ENCODE results near the gene GRM8.

The GRM8 gene

GRCh38 chr7:127252778-127253280 lies at the start of gene GRM8:
Gene GRM8, minus strand, starts transcription at chr7:127252941.
- Mint-ChIP-seq H3K27ac (no peak within 1 kb of the TSS), H3K4me3 (peak within 1 kb of the TSS; percentile 80), H3K36me3 (ENCODE audit: low read depth) (no peaks in the 10 kb centered on the region), H3K9me3 (no peaks in the 10 kb centered on the region), H3K27me3 (peaks cover 72% of the 10 kb centered on the region), H3K4me1 (ENCODE audit: low read depth) (peaks cover 9% of the 10 kb centered on the region)

GRCh38 chr7:127290801-127291361 lies 38.1 kb upstream of the GRM8 start:
- no peaks in the 10 kb centered on the region for H3K36me3 Mint-ChIP-seq (ENCODE audit: low read depth)
- H3K4me1 Mint-ChIP-seq (ENCODE audit: low read depth) = no peaks in the 10 kb centered on the region
- H3K27ac Mint-ChIP-seq = no peak overlapping the region
- no peak overlapping the region for H3K4me3 Mint-ChIP-seq
- H3K9me3 Mint-ChIP-seq = no peaks in the 10 kb centered on the region
- peaks cover 24% of the 10 kb centered on the region for H3K27me3 Mint-ChIP-seq

DNA sequence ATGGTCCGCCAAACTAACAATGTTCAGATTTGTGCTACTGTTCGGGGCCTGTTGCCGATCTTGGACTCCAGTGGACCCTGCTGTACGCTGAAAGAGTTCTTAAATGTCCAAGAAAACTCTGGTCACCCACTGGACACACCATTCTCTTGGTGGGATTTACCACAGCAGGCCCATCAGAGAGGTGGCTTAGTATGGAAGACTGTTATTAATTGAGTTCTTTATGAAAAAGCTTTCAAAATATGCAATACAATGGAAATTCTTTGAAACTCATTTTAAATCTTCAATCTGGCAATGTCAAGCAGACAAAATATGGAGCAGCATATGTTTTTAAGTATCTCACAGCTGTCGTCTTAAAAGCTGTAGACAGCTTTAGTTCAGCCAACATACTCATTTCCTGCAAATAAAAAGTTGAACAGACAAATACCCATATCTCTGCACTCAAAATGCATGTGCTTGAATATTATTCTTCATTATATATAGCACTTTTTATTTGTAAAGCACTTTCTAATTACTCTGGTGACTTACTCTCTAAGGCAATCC lies 37.4 kb upstream of the GRM8 start:
- H3K9me3 Mint-ChIP-seq = no peaks in the 10 kb centered on the region
- no peaks in the 10 kb centered on the region for H3K36me3 Mint-ChIP-seq (ENCODE audit: low read depth)
- peaks cover 20% of the 10 kb centered on the region for H3K27me3 Mint-ChIP-seq
- no peaks in the 10 kb centered on the region for H3K4me1 Mint-ChIP-seq (ENCODE audit: low read depth)
- no peak overlapping the region for H3K4me3 Mint-ChIP-seq
- no peak overlapping the region for H3K27ac Mint-ChIP-seq

DNA sequence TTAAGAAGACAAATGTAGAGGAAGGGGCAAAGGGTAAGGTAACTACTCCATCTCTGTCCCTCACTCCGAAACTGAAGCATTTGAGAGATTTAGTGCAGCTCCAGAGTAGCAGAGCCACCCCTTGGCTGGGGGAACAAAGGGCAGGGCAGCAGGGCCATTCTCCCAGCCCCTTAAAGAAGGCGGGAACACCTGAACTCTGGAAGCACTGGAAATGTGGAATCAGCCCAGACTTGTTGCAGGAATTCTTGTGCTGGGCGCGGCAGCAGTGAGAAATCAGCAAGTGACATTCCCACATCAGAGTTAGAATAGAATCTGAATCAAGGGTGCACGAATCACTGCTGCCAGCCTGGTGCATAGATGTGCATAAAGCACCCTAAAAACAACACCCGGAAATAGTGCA lies 34.4 kb upstream of the GRM8 start:
- Mint-ChIP-seq H3K27me3 (peaks cover 4% of the 10 kb centered on the region), H3K4me1 (ENCODE audit: low read depth) (no peaks in the 10 kb centered on the region), H3K9me3 (no peaks in the 10 kb centered on the region), H3K4me3 (no peak overlapping the region), H3K36me3 (ENCODE audit: low read depth) (no peaks in the 10 kb centered on the region), H3K27ac (no peak overlapping the region)

DNA sequence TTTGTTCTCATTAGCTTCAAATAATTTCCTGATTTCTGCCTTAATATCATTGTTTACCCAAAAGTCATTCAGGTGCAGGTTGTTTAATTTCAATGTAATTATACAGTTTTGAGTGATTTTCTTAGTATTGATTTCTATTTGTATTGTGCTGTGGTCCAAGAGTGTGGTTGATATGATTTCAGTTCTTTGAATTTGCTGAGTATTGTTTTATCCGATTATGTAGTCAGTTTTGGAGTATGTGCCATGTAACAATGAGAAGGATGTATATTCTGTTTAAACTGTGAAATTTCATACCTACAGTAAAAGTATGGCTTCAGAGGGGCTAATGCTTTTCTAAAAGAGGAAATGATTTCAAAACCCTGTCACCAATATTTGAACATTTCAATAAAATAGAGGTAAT lies 17.4 kb upstream of the GRM8 start:
- no peak overlapping the region for H3K4me3 Mint-ChIP-seq
- no peak overlapping the region for H3K27ac Mint-ChIP-seq

GRCh38 chr7:127266047-127266446 lies 13.3 kb upstream of the GRM8 start:
- Mint-ChIP-seq H3K36me3 (ENCODE audit: low read depth) (no peaks in the 10 kb centered on the region), H3K27ac (no peak overlapping the region), H3K4me3 (no peak overlapping the region), H3K4me1 (ENCODE audit: low read depth) (no peaks in the 10 kb centered on the region), H3K9me3 (no peaks in the 10 kb centered on the region), H3K27me3 (peaks cover 56% of the 10 kb centered on the region)

More for the DNA sequence above, 17.4 kb upstream of the GRM8 start:
- Mint-ChIP-seq H3K27me3 (peaks cover 36% of the 10 kb centered on the region), H3K9me3 (no peaks in the 10 kb centered on the region), H3K4me1 (ENCODE audit: low read depth) (no peaks in the 10 kb centered on the region), H3K36me3 (ENCODE audit: low read depth) (no peaks in the 10 kb centered on the region)

- peaks cover 3% of the 10 kb centered on the region for H3K36me3 Mint-ChIP-seq (ENCODE audit: low read depth)
- no peak overlapping the region for H3K27ac Mint-ChIP-seq
- H3K4me3 Mint-ChIP-seq = no peak overlapping the region
- H3K9me3 Mint-ChIP-seq = peaks cover 5% of the 10 kb centered on the region
- no peaks in the 10 kb centered on the region for H3K4me1 Mint-ChIP-seq (ENCODE audit: low read depth)
- peaks cover 60% of the 10 kb centered on the region for H3K27me3 Mint-ChIP-seq
These were observed 11.5 kb upstream of the GRM8 start for GRCh38 chr7:127264219-127264618.

- Mint-ChIP-seq H3K9me3 (peaks cover 8% of the 10 kb centered on the region), H3K4me3 (no peak overlapping the region), H3K27ac (no peak overlapping the region), H3K27me3 (peaks cover 67% of the 10 kb centered on the region), H3K36me3 (ENCODE audit: low read depth) (peaks cover 3% of the 10 kb centered on the region), H3K4me1 (ENCODE audit: low read depth) (peaks cover 3% of the 10 kb centered on the region)
These were observed 5.4 kb upstream of the GRM8 start for GRCh38 chr7:127258111-127258510.

DNA sequence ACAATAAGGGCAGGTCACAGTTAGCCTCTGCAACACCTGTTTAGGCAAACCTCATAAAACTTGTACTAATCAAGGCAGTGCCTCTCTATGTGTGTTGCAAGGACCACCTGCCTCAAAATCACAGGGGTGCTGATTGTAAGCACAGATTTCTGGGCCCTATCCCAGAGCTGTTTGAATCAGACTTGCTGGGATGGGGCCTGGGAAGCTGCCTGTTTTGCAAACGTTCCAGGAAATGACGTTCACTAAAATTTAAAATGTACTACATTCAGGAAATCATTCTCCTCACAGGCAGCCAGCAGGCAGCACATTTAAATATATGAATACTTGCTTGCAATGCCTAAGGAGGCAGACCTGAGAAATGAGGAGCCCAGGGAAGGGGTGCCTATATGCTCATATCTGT lies 4.3 kb upstream of the GRM8 start:
- Mint-ChIP-seq H3K27me3 (peaks cover 68% of the 10 kb centered on the region), H3K9me3 (peaks cover 8% of the 10 kb centered on the region), H3K27ac (no peak overlapping the region), H3K36me3 (ENCODE audit: low read depth) (peaks cover 3% of the 10 kb centered on the region), H3K4me3 (no peak overlapping the region), H3K4me1 (ENCODE audit: low read depth) (peaks cover 9% of the 10 kb centered on the region)

GRCh38 chr7:127256041-127256725 lies 3.4 kb upstream of the GRM8 start:
- Mint-ChIP-seq H3K27me3 (peaks cover 68% of the 10 kb centered on the region), H3K4me1 (ENCODE audit: low read depth) (peaks cover 12% of the 10 kb centered on the region)

GRCh38 chr7:127254163-127254684 lies 1.5 kb upstream of the GRM8 start:
- no peaks in the 10 kb centered on the region for H3K36me3 Mint-ChIP-seq (ENCODE audit: low read depth)
- peaks cover 12% of the 10 kb centered on the region for H3K4me1 Mint-ChIP-seq (ENCODE audit: low read depth)
- no peak overlapping the region for H3K27ac Mint-ChIP-seq
- no peak overlapping the region for H3K4me3 Mint-ChIP-seq
- peaks cover 3% of the 10 kb centered on the region for H3K9me3 Mint-ChIP-seq
- H3K27me3 Mint-ChIP-seq = peaks cover 73% of the 10 kb centered on the region

More at GRCh38 chr7:127256041-127256725, 3.4 kb upstream of the GRM8 start:
- peaks cover 3% of the 10 kb centered on the region for H3K36me3 Mint-ChIP-seq (ENCODE audit: low read depth)
- H3K9me3 Mint-ChIP-seq = peaks cover 8% of the 10 kb centered on the region
- H3K27ac Mint-ChIP-seq = no peak overlapping the region
- no peak overlapping the region for H3K4me3 Mint-ChIP-seq

GRCh38 chr7:127253281-127254162 lies 781 bp upstream of the GRM8 start:
- Mint-ChIP-seq H3K9me3 (no peaks in the 10 kb centered on the region), H3K27ac (no peak overlapping the region), H3K4me3 (peak overlapping the region; percentile 80), H3K4me1 (ENCODE audit: low read depth) (peaks cover 10% of the 10 kb centered on the region), H3K36me3 (ENCODE audit: low read depth) (no peaks in the 10 kb centered on the region), H3K27me3 (peaks cover 73% of the 10 kb centered on the region)

DNA sequence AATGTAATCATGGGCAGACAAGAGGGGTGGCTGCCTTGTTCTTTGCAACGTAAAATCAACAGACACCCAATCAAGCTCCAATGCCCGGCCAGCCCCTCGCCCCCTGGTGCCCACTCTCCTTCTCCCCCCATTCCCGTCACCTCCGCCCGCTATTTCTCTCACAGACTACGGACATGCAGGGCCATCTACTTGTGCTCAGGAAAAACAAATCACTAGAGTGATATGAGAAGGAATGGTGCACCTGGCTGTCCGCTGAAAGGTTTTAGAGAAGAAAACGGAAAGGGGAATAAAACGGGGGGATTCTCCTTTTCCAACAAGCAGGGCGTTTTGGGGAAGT lies 396 bp downstream of the GRM8 start:
- H3K4me1 Mint-ChIP-seq (ENCODE audit: low read depth) = peaks cover 9% of the 10 kb centered on the region
- peaks cover 77% of the 10 kb centered on the region for H3K27me3 Mint-ChIP-seq
- no peak overlapping the region for H3K27ac Mint-ChIP-seq
- H3K36me3 Mint-ChIP-seq (ENCODE audit: low read depth) = no peaks in the 10 kb centered on the region
- peak overlapping the region; percentile 79 for H3K4me3 Mint-ChIP-seq
- H3K9me3 Mint-ChIP-seq = no peaks in the 10 kb centered on the region

DNA sequence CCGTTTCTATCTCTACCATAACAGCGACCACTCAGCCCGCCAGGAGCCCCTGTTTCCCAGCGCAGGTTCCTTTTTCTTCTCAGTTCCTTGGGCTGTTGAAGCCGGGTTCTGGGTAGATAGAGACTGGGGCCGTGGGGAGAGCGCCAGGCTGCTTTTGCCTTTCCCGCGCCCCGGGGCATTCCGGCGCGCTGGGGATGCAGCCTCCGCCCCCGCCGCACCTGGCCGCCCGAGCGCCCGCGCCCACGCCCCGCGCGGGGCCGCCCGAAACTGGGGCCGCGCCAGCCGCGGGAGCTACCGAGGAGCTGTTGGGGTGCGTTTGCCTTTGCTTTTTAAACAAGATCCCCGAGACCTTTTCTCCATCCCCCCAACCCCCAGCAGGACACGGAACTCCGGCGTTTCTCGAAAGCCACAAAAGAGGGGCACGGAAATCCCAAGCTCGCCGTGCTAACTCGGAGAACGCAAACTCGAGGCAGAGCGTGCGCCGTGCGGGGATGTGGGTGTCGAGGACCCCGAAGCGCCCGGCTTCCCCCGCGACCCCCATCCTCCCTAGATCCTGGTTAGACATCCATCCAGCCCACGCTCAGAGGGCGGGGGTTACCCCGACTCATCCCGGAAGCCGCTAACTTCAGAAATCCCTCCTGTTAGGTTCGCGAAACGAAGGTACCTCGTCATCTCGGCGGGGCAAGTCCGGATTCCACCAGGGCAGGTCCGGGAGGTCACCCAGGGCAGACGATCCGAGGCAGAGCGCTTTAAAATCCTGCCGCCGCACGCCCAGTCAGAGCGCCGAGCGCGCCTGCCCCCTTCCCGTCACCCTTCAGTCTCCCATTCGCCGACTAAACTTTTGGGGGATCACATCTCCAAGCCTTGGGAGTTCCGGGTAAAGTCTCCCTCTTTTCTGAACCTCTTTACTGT lies 1.0 kb downstream of the GRM8 start:
- peaks cover 81% of the 10 kb centered on the region for H3K27me3 Mint-ChIP-seq
- H3K9me3 Mint-ChIP-seq = no peaks in the 10 kb centered on the region
- peak overlapping the region; percentile 79 for H3K4me3 Mint-ChIP-seq
- H3K4me1 Mint-ChIP-seq (ENCODE audit: low read depth) = peaks cover 9% of the 10 kb centered on the region
- H3K36me3 Mint-ChIP-seq (ENCODE audit: low read depth) = no peaks in the 10 kb centered on the region
- H3K27ac Mint-ChIP-seq = no peak overlapping the region
